GM18505 (cell line): ENCODE results near the gene UBXN1.
"Not testable (repeated sequence)": the region's sequence is repeated elsewhere in the genome, so short reads cannot be mapped to it uniquely, and the experiment has no call there.

Experiments
- ATAC-seq: cut with Tn5 transposase; IDR thresholded peaks from one replicate; pipeline ENCODE4 v1.9.1; 2021; ENCODE audit not compliant: unreplicated experiment
- POLR2A ChIP-seq: IDR thresholded peaks from 4 replicates; pipeline ENCODE4 v1.6.1; 2011; ENCODE audit warnings: borderline replicate concordance; ENCODE audit not compliant: insufficient read depth, insufficient read length; ENCODE audit errors: extremely low read depth

The UBXN1 gene

GRCh38 chr11:62715150-62716130 is 36.6 kb upstream of the UBXN1 start:
- no peak for ATAC-seq
- no peak for TF ChIP-seq POLR2A

GRCh38 chr11:62713343-62713742 is 34.5 kb upstream of the UBXN1 start:
- ATAC-seq: no peak
- TF ChIP-seq POLR2A: no peak

- no peak for ATAC-seq
- no peak for TF ChIP-seq POLR2A
These were observed 34.0 kb upstream of the UBXN1 start for GRCh38 chr11:62712861-62713260.

- no peak for TF ChIP-seq POLR2A
- ATAC-seq: no peak
These were observed 33.5 kb upstream of the UBXN1 start for GRCh38 chr11:62712276-62712812.

GRCh38 chr11:62710001-62710345 is 31.1 kb upstream of the UBXN1 start:
- no peak for ATAC-seq
- no peak for TF ChIP-seq POLR2A

GRCh38 chr11:62709247-62710000 is 30.6 kb upstream of the UBXN1 start:
- peak; percentile 73 for TF ChIP-seq POLR2A
- ATAC-seq: peak; percentile 51

GRCh38 chr11:62708793-62709192 is 29.9 kb upstream of the UBXN1 start:
- ATAC-seq: no peak
- TF ChIP-seq POLR2A: no peak

- ATAC-seq: no peak
- no peak for TF ChIP-seq POLR2A
These were observed 29.5 kb upstream of the UBXN1 start for GRCh38 chr11:62708392-62708791.

GRCh38 chr11:62707277-62707861 is 28.5 kb upstream of the UBXN1 start, which contains the start of the genes BSCL2 and GNG3:
Gene BSCL2, minus strand, starts transcription at chr11:62707424. Its CDS starts 229 bp downstream, at chr11:62707195.
Gene GNG3, plus strand, starts transcription at chr11:62707676. Its CDS starts 620 bp downstream, at chr11:62708296.
- ATAC-seq: no peak
- no peak for TF ChIP-seq POLR2A

- TF ChIP-seq POLR2A: no peak
- no peak for ATAC-seq
These were observed 28.0 kb upstream of the UBXN1 start for GRCh38 chr11:62706850-62707247.

- peak; percentile 59 for TF ChIP-seq POLR2A
- ATAC-seq: peak; percentile 61
These were observed 27.3 kb upstream of the UBXN1 start for GRCh38 chr11:62705880-62706849.

GRCh38 chr11:62705413-62705812 is 26.5 kb upstream of the UBXN1 start:
- ATAC-seq: no peak
- TF ChIP-seq POLR2A: no peak

- not testable (repeated sequence) for ATAC-seq
These were observed 25.0 kb upstream of the UBXN1 start for GRCh38 chr11:62703921-62704320.
